Stimulated activated CD8-positive, alpha-beta memory T cell treated with anti-CD3 and anti-CD28 coated beads, Interleukin-4, amount 100 ng/mL, for 4 hours (primary cell): ENCODE results near the gene LGR6.

Source experiments
- DNase-seq, 2 donors: peaks; one replicate each; pipeline ENCODE4 v3.0.0-alpha.2; 2020; ENCODE audit warnings: low read depth in 2 of 2, low spot score in 1 of 2

The LGR6 gene

GRCh38 chr1:202283379-202283844 lies 89.8 kb downstream of the LGR6 start:
- DNase-seq, result no peak

- DNase-seq, result no peak
Measured at GRCh38 chr1:202283991-202284390, 90.4 kb downstream of the LGR6 start.

- DNase-seq, result no peak
Measured at GRCh38 chr1:202285908-202286307, 92.3 kb downstream of the LGR6 start.

- no peak for DNase-seq
Measured at GRCh38 chr1:202286622-202287097, 93.1 kb downstream of the LGR6 start.

- DNase-seq, result no peak
Measured at GRCh38 chr1:202287196-202287595, 93.6 kb downstream of the LGR6 start.

- DNase-seq, result no peak
Measured at GRCh38 chr1:202288177-202288576, 94.6 kb downstream of the LGR6 start.

- no peak for DNase-seq
Measured at GRCh38 chr1:202289009-202289408, 95.4 kb downstream of the LGR6 start.

GRCh38 chr1:202291001-202291400 lies 97.4 kb downstream of the LGR6 start:
- no peak for DNase-seq

- DNase-seq, result no peak
Measured at GRCh38 chr1:202291961-202292712, 98.5 kb downstream of the LGR6 start.

- no peak for DNase-seq
Measured at GRCh38 chr1:202292773-202293172, 99.2 kb downstream of the LGR6 start.

- no peak for DNase-seq
Measured at GRCh38 chr1:202293569-202293968, 100.0 kb downstream of the LGR6 start.

- no peak for DNase-seq
Measured at GRCh38 chr1:202302166-202302565, 108.6 kb downstream of the LGR6 start.

- DNase-seq, result no peak
Measured at GRCh38 chr1:202304375-202304774, 110.8 kb downstream of the LGR6 start.

GRCh38 chr1:202305168-202305567 lies 111.6 kb downstream of the LGR6 start:
- DNase-seq, result no peak

- DNase-seq, result no peak
Measured at GRCh38 chr1:202306535-202307345, 113.1 kb downstream of the LGR6 start.

GRCh38 chr1:202310071-202310725 lies 116.6 kb downstream of the LGR6 start:
- no peak for DNase-seq

GRCh38 chr1:202310746-202311145 lies 117.1 kb downstream of the LGR6 start:
- no peak for DNase-seq

GRCh38 chr1:202311875-202312635 lies 118.5 kb downstream of the LGR6 start:
- DNase-seq, result no peak

- peak; percentile 36 to 55 for DNase-seq
Measured at GRCh38 chr1:202315576-202316168, 122.1 kb downstream of the LGR6 start.

- no peak for DNase-seq
Measured at GRCh38 chr1:202316186-202316585, 122.6 kb downstream of the LGR6 start.
